Measurements from ENCODE around the gene SCEL. TPM values are rescaled to one million over a fixed set of nuclear protein-coding genes. Genes with fewer than 3 reads are reported as not detected.

Gene SCEL
- total RNA-seq, 1 donor from 2014 or later: 0.27 TPM

GRCh38 chr13:77691871-77692270 lies 156.4 kb downstream of the SCEL start:
- H3K4me2 ChIP-seq (ENCODE audit: low read length): no peak overlapping the region
- no peak for FAIRE-seq

GRCh38 chr13:77692746-77693448 lies 157.4 kb downstream of the SCEL start:
- Histone ChIP-seq H3K4me3 (ENCODE audit: insufficient read depth, low read depth, low read length) (no peak overlapping the region), H3K79me2 (ENCODE audit: insufficient read depth, low read length) (no peaks in the 10 kb centered on the region), H3K9ac (ENCODE audit: low read length) (no peak overlapping the region), H3K4me2 (ENCODE audit: low read length) (no peak overlapping the region), H3K4me1 (ENCODE audit: insufficient read depth, low read length) (no peaks in the 10 kb centered on the region), H3K9me3 (ENCODE audit: insufficient read depth, low read depth, low read length) (no peaks in the 10 kb centered on the region), H3K27ac (ENCODE audit: low read depth, low read length) (no peak overlapping the region), H3K27me3 (ENCODE audit: insufficient read depth, low read length) (peaks cover 18% of the 10 kb centered on the region), H3K36me3 (ENCODE audit: insufficient read depth, low read length) (no peaks in the 10 kb centered on the region), H2AFZ (ENCODE audit: low read depth, low read length) (no peak overlapping the region), H4K20me1 (ENCODE audit: insufficient read depth, low read length) (no peaks in the 10 kb centered on the region)
- FAIRE-seq (no peak), DNase-seq (ENCODE audit: low read depth) (peak; percentile 19)
- H3K36me3 Mint-ChIP-seq (ENCODE audit: low read depth, unreplicated experiment): no peaks in the 10 kb centered on the region
- H3K27ac Mint-ChIP-seq (ENCODE audit: unreplicated experiment): no peak overlapping the region
- H3K4me1 Mint-ChIP-seq (ENCODE audit: low read depth, unreplicated experiment): no peaks in the 10 kb centered on the region
- no peak overlapping the region for H3K4me3 Mint-ChIP-seq (ENCODE audit: unreplicated experiment)
- H3K9me3 Mint-ChIP-seq (ENCODE audit: unreplicated experiment): no peaks in the 10 kb centered on the region
- TF ChIP-seq EZH2 (IDR thresholded peaks at IDR 0.05; ENCODE audit: insufficient read depth, low read length) (no peak), CTCF (IDR thresholded peaks at IDR 0.05; ENCODE audit: insufficient read depth, low read depth, low read length) (no peak)
- peaks cover 9% of the 10 kb centered on the region for H3K27me3 Mint-ChIP-seq (ENCODE audit: low read depth, unreplicated experiment)

More at GRCh38 chr13:77691871-77692270, 156.4 kb downstream of the SCEL start:
- H3K27me3 Mint-ChIP-seq (ENCODE audit: low read depth, unreplicated experiment): peaks cover 7% of the 10 kb centered on the region
- H3K4me1 Mint-ChIP-seq (ENCODE audit: low read depth, unreplicated experiment): no peaks in the 10 kb centered on the region
- Histone ChIP-seq H3K4me3 (ENCODE audit: insufficient read depth, low read depth, low read length) (no peak overlapping the region), H3K36me3 (ENCODE audit: insufficient read depth, low read length) (no peaks in the 10 kb centered on the region), H2AFZ (ENCODE audit: low read depth, low read length) (no peak overlapping the region), H3K27ac (ENCODE audit: low read depth, low read length) (no peak overlapping the region), H4K20me1 (ENCODE audit: insufficient read depth, low read length) (no peaks in the 10 kb centered on the region), H3K79me2 (ENCODE audit: insufficient read depth, low read length) (no peaks in the 10 kb centered on the region), H3K27me3 (ENCODE audit: insufficient read depth, low read length) (peaks cover 13% of the 10 kb centered on the region), H3K9me3 (ENCODE audit: insufficient read depth, low read depth, low read length) (no peaks in the 10 kb centered on the region), H3K9ac (ENCODE audit: low read length) (no peak overlapping the region), H3K4me1 (ENCODE audit: insufficient read depth, low read length) (no peaks in the 10 kb centered on the region)
- H3K9me3 Mint-ChIP-seq (ENCODE audit: unreplicated experiment): no peaks in the 10 kb centered on the region
- no peak overlapping the region for H3K27ac Mint-ChIP-seq (ENCODE audit: unreplicated experiment)
- no peak for DNase-seq (ENCODE audit: low read depth)
- H3K4me3 Mint-ChIP-seq (ENCODE audit: unreplicated experiment): no peak overlapping the region
- no peaks in the 10 kb centered on the region for H3K36me3 Mint-ChIP-seq (ENCODE audit: low read depth, unreplicated experiment)
- TF ChIP-seq CTCF (IDR thresholded peaks at IDR 0.05; ENCODE audit: insufficient read depth, low read depth, low read length): no peak
- no peak for TF ChIP-seq EZH2 (IDR thresholded peaks at IDR 0.05; ENCODE audit: insufficient read depth, low read length)

GRCh38 chr13:77693449-77693940 lies 158.0 kb downstream of the SCEL start:
- no peak overlapping the region for H2AFZ ChIP-seq (ENCODE audit: low read depth, low read length)
- Mint-ChIP-seq H3K27me3 (ENCODE audit: low read depth, unreplicated experiment) (peaks cover 9% of the 10 kb centered on the region), H3K36me3 (ENCODE audit: low read depth, unreplicated experiment) (no peaks in the 10 kb centered on the region), H3K27ac (ENCODE audit: unreplicated experiment) (no peak overlapping the region), H3K4me3 (ENCODE audit: unreplicated experiment) (no peak overlapping the region), H3K9me3 (ENCODE audit: unreplicated experiment) (no peaks in the 10 kb centered on the region), H3K4me1 (ENCODE audit: low read depth, unreplicated experiment) (no peaks in the 10 kb centered on the region)
- no peaks in the 10 kb centered on the region for H3K79me2 ChIP-seq (ENCODE audit: insufficient read depth, low read length)
- no peaks in the 10 kb centered on the region for H3K9me3 ChIP-seq (ENCODE audit: insufficient read depth, low read depth, low read length)
- DNase-seq (ENCODE audit: low read depth): no peak
- TF ChIP-seq CTCF (IDR thresholded peaks at IDR 0.05; ENCODE audit: insufficient read depth, low read depth, low read length): no peak
- no peak for TF ChIP-seq EZH2 (IDR thresholded peaks at IDR 0.05; ENCODE audit: insufficient read depth, low read length)
- H3K4me3 ChIP-seq (ENCODE audit: insufficient read depth, low read depth, low read length): no peak overlapping the region
- H3K9ac ChIP-seq (ENCODE audit: low read length): no peak overlapping the region
- no peaks in the 10 kb centered on the region for H4K20me1 ChIP-seq (ENCODE audit: insufficient read depth, low read length)
- H3K27me3 ChIP-seq (ENCODE audit: insufficient read depth, low read length): peaks cover 18% of the 10 kb centered on the region
- no peak overlapping the region for H3K4me2 ChIP-seq (ENCODE audit: low read length)
- no peaks in the 10 kb centered on the region for H3K36me3 ChIP-seq (ENCODE audit: insufficient read depth, low read length)
- no peak for FAIRE-seq
- no peaks in the 10 kb centered on the region for H3K4me1 ChIP-seq (ENCODE audit: insufficient read depth, low read length)
- H3K27ac ChIP-seq (ENCODE audit: low read depth, low read length): no peak overlapping the region
